ENCODE measurements around the gene SDK1. TPM values are rescaled to one million over a fixed set of nuclear protein-coding genes. Genes with fewer than 3 reads are reported as not detected.
A peak's percentile ranks its signal among the peaks of the same experiment; 100 is the strongest.

Gene SDK1
- total and polyA plus RNA-seq, 2 of the 8 experiments (the other 6 are each of a cell fraction or from before 2014, with no cell fraction given): 3.3 to 7.2 TPM

DNA sequence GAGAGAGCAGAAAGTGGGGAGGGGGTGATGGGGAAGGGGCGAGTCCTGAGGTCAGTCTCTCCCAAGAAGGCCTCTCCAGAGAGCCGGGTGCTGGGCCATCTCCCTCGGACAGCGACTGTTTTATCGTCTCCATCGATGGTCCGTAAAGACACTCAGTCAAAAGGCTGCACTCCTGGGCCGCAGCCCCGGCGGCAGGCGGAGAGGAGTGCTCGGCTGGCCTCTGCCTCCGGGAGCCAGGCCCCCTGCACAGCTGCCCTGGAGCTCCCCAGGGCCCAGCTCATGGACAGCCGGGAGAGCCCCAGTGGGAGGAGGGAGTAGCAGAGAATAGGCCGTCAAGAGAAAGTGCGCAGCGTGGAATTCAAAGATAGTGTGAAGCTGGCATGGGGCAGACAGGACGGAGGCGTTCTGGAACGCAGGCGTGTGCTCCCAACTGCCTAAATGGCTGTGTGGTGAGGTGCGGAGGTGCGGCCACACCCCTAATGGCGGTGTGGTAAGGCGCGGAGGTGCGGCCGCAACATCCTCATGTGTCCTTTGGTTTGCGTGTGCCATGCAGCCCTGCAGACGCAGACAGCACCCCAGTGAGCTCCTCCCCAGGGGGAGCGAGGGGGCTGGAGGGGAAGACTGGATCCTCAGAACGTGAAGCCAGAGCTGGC lies 903.6 kb downstream of the SDK1 start:
- Histone ChIP-seq H3K79me2 (ENCODE audit: control insufficient read depth in 1 of 2, insufficient read depth in 2 of 2, low read length in 2 of 2) (no peaks in the 10 kb centered on the region), H3K4me1 (replicated peaks in 1 of 4; ENCODE audit: control insufficient read depth in 3 of 4, insufficient read depth in 4 of 4, low read length in 3 of 4) (no peaks in the 10 kb centered on the region; a peak in 1 of 7 replicates), H2BK20ac (ENCODE audit: low read length) (no peak overlapping the region), H4K5ac (ENCODE audit: insufficient read length, low read depth, low read length) (no peak overlapping the region), H3K56ac (replicated peaks; ENCODE audit: insufficient read length, low read depth, low read length) (no peak overlapping the region), H3K36me3 (ENCODE audit: control insufficient read depth in 2 of 4, insufficient read depth in 4 of 4, low read length in 3 of 4) (no peaks in the 10 kb centered on the region), H2AFZ (ENCODE audit: low read length) (no peak overlapping the region), H2BK5ac (ENCODE audit: low read depth, low read length) (peak overlapping the region; percentile 66; the same call in 1 of the 2 replicates), H3K27ac (ENCODE audit: low read depth, low read length) (no peak overlapping the region), H2BK120ac (replicated peaks; ENCODE audit: low read depth, low read length) (no peak overlapping the region), H2BK12ac (ENCODE audit: low read depth, low read length) (no peak overlapping the region), H3K79me1 (ENCODE audit: low read depth, low read length) (no peaks in the 10 kb centered on the region), H3K4me2 (ENCODE audit: insufficient read depth in 1 of 2, low read depth in 2 of 2, low read length in 2 of 2) (no peak overlapping the region), H3K4ac (replicated peaks; ENCODE audit: insufficient read length, low read depth, low read length) (no peak overlapping the region), H2AK5ac (ENCODE audit: low read depth, low read length) (no peak overlapping the region), H4K8ac (ENCODE audit: extremely low read depth, insufficient read depth, low read length) (no peak overlapping the region; the same call in 1 of the 2 replicates), H3K4me3 (ENCODE audit: extremely low read depth in 1 of 4, insufficient read depth in 2 of 4, low read depth in 3 of 4, low read length in 4 of 4) (no peak overlapping the region), H3K14ac (ENCODE audit: insufficient read length) (no peak overlapping the region), H3K23ac (ENCODE audit: insufficient read length) (no peak overlapping the region), H3K9ac (replicated peaks in 1 of 4; ENCODE audit: extremely low read depth in 1 of 4, low read depth in 3 of 4, low read length in 3 of 4) (no peak overlapping the region), H4K91ac (replicated peaks; ENCODE audit: insufficient read length, low read length) (no peak overlapping the region), H3K9me3 (ENCODE audit: insufficient read depth in 2 of 2, low read depth in 1 of 2, low read length in 1 of 2) (no peaks in the 10 kb centered on the region), H4K20me1 (replicated peaks in 1 of 2; ENCODE audit: control insufficient read depth in 1 of 2, insufficient read depth in 2 of 2, low read length in 2 of 2) (no peaks in the 10 kb centered on the region), H3K18ac (ENCODE audit: extremely low read depth, low read length) (no peak overlapping the region), H3K23me2 (ENCODE audit: low read depth, low read length) (no peaks in the 10 kb centered on the region), H3K27me3 (replicated peaks in 1 of 4; ENCODE audit: control insufficient read depth in 3 of 4, extremely low read depth in 1 of 4, insufficient read depth in 3 of 4, low read length in 3 of 4) (no peaks in the 10 kb centered on the region), H2BK15ac (ENCODE audit: low read length) (no peak overlapping the region)
- POLR2A ChIA-PET (ENCODE audit: partially characterized antibody): no interaction called here
- 89% methylated on average over 23 of the region's 32 CpGs; no CpG with 5 or more reads in 1 of the 2 experiments for WGBS, 2 experiments (ENCODE audit: extremely low coverage in 1 of 2, insufficient coverage in 1 of 2, insufficient read length in 1 of 2, insufficient replicate concordance in 2 of 2, low coverage in 1 of 2, low lambda C conversion rate in 2 of 2, missing lambda C conversion rate in 1 of 2)
- CTCF ChIA-PET (ENCODE audit: partially characterized antibody): interaction anchor here (0.7 to 1.1 kb wide), 2 partner anchors 224 to 268 kb away, joined by 3 read pairs; no protein-coding TSS in a partner anchor
- DNase-seq (ENCODE audit: low read depth in 1 of 2, low spot score in 2 of 2): no peak
- FAIRE-seq: no peak
